Large intestine (tissue), 3 donors: ENCODE results near the gene CNPY1. TPM values are rescaled to one million over a fixed set of nuclear protein-coding genes. Genes with fewer than 3 reads are reported as not detected.

Experiments used
- DNase-seq, 2 donors: peaks; one replicate each; pipeline versions ENCODE4 v3.0.0 to v3.0.0-alpha.2; 2013
- H3K27ac ChIP-seq: one replicate; pipeline ENCODE4 v1.5.1; 2013; ENCODE audit warnings: low read length
- H3K27me3 ChIP-seq: 2 replicates; pipeline ENCODE4 v1.6.1; 2013; ENCODE audit warnings: low read length; ENCODE audit not compliant: control insufficient read depth, insufficient read depth
- H3K36me3 ChIP-seq: 2 replicates; pipeline ENCODE4 v1.6.1; 2013; ENCODE audit warnings: low read length; ENCODE audit not compliant: control insufficient read depth, insufficient read depth
- H3K4me1 ChIP-seq: one replicate; pipeline ENCODE4 v1.6.1; 2013; ENCODE audit warnings: low read length; ENCODE audit not compliant: control insufficient read depth, insufficient read depth
- H3K4me3 ChIP-seq: one replicate; pipeline ENCODE4 v1.5.1; 2013; ENCODE audit warnings: low read length
- H3K9me3 ChIP-seq: one replicate; pipeline ENCODE4 v1.6.1; 2013; ENCODE audit warnings: mild to moderate bottlenecking, low read depth, low read length, moderate library complexity; ENCODE audit not compliant: control insufficient read depth
- WGBS: methylation state at CpG from one replicate; pipeline ENCODE4 v1.1.5; 2013; ENCODE audit warnings: low lambda C conversion rate; ENCODE audit not compliant: insufficient coverage; 5-methylcytosine and 5-hydroxymethylcytosine counted together
- polyA plus RNA-seq: library from polyadenylated mRNA; unstranded; fragments of 120-200 nt; gene quantifications from one replicate; pipeline ENCODE4 v1.2.1, GENCODE V29; 2013

The CNPY1 gene
- polyA plus RNA-seq, 1 donor, result not detected

DNA sequence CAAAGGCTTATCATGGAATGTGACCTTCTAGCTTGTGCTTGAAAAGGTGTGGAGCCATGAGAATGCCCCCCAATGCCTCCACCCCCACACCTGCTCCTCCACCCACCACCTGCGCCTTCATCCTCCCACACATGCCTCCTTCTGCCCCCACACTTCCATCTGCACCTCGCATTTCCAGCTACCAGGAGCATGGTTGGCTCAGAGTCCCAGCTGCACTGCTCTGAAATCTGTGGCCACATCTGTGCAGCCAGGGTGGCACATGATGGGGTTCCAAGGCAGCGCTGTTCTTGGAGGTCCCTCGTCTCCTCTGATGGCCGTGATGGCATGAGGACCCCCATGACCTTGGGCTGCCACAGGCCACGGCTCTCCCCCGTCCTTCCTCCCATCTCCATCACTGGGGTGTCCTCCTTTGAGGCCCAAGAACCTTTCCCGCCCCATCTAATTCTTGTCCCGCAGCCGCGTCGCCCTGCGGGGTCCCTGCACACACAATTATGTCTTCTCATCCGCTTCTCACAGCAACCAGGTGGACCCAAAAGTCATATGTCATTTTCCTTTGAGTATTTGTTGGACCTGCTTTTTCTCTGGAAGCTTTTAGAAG lies 40.6 kb upstream of the CNPY1 start:
- H3K4me3 ChIP-seq, result no peak overlapping the region
- H3K36me3 ChIP-seq, result no peaks in the 10 kb centered on the region
- no peak for DNase-seq
- peaks cover 8% of the 10 kb centered on the region for H3K27me3 ChIP-seq
- WGBS, result no CpG with 5 or more reads among the region's 14 CpGs
- H3K4me1 ChIP-seq, result no peaks in the 10 kb centered on the region
- no peaks in the 10 kb centered on the region for H3K9me3 ChIP-seq
- H3K27ac ChIP-seq, result no peak overlapping the region

DNA sequence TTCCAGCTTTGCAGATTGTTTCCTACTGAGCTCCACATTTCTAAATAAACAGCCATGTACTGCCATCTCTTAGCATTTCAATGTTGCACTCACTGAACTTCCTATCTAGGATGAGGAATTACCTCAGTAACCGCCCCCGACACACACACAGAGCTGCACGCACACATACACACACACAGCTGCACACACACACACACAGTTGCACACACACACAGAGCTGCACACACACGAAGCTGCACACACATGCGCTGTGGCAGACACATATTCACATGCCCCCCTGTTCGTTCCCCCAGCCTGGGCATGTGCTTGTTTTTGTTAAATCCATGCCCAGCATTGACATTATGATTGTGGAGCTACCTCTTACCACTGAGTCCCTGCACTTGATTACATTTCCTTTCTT lies 39.6 kb upstream of the CNPY1 start:
- Histone ChIP-seq H3K27me3 (peaks cover 10% of the 10 kb centered on the region), H3K36me3 (no peaks in the 10 kb centered on the region), H3K9me3 (no peaks in the 10 kb centered on the region), H3K4me3 (no peak overlapping the region), H3K4me1 (no peaks in the 10 kb centered on the region), H3K27ac (no peak overlapping the region)
- no CpG with 5 or more reads among the region's 6 CpGs for WGBS
- DNase-seq, result no peak

DNA sequence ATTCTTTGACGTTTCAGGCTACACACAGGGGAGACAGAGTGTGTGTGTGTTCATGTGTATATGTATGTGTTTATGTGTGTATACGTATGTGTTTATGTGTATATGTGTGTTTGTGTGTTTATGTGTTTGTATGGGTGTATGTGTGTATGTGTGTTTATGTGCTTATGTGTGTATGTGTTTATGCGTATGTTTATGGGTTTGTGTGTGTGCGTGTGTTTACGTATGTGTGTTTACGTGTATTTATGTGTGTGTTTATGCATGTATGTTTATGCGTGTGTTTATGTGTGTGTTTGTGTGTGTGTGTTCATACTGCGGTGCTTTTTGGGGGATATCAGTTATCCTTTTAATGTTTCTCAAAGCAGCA lies 39.2 kb upstream of the CNPY1 start:
- Histone ChIP-seq H3K4me1 (no peaks in the 10 kb centered on the region), H3K27me3 (peaks cover 10% of the 10 kb centered on the region), H3K4me3 (no peak overlapping the region), H3K9me3 (no peaks in the 10 kb centered on the region), H3K27ac (no peak overlapping the region), H3K36me3 (no peaks in the 10 kb centered on the region)
- WGBS, result no CpG with 5 or more reads among the region's 8 CpGs
- DNase-seq, result no peak

DNA sequence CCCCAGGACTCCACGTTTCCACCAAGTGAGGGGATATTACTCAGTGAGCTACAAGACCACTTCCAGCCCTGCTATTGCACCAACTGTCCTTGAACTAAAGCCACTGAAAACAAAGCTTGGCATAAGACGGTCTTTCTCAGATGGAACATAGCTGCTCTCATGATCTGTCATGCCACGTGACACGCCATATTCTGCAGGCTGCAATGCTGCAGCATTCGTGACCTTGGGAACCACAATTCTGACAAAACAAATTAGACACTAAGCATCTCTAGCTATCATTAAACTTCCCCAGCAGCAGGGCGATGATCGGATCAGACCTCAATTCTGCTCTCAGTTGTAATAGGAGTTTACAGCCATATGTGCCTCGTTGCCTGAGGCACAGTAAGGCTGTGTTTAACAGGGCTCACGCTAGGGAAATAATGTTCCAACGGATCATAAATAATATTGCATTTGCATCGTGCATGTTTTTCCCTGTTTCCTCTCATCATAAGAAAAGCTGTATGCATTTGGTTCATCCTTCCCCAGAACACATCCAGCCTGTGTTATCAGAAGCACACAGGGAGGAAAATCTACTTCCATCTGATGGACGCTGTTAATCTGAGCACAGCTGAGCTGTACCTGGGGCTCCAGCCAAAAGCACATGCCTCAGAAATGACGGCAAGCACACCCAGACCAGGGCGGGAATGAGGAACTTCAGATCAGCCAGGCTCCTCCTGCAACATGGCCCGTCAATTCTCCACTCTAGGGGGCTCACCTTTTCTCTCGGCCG lies 38.6 kb upstream of the CNPY1 start:
- no peaks in the 10 kb centered on the region for H3K4me1 ChIP-seq
- no peak overlapping the region for H3K27ac ChIP-seq
- peaks cover 13% of the 10 kb centered on the region for H3K27me3 ChIP-seq
- no peak for DNase-seq
- no peak overlapping the region for H3K4me3 ChIP-seq
- H3K9me3 ChIP-seq, result no peaks in the 10 kb centered on the region
- H3K36me3 ChIP-seq, result no peaks in the 10 kb centered on the region
- no CpG with 5 or more reads among the region's 17 CpGs for WGBS

DNA sequence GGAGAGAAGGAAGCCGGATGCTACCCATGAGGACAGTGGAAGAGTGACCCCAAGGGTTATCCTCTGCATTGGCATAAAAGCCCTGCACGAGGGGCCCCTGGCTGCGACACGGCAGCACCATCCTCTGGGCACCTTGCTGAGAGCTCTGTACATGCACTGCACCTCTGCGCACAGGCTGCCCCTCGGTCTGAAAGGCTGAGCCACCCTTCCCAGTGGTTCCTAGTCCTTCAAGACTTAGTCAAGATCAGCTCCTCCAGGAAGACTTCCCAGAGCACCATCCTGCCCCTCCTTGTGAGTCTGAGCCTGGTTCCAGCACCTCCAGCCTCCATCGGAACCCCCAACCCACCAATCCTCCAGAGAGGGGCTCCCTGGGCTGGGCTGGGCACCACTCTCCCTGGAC lies 37.9 kb upstream of the CNPY1 start:
- no peaks in the 10 kb centered on the region for H3K9me3 ChIP-seq
- DNase-seq, result no peak
- H3K27me3 ChIP-seq, result peaks cover 13% of the 10 kb centered on the region
- 100% methylated on average over 1 of the region's 7 CpGs for WGBS
- no peaks in the 10 kb centered on the region for H3K4me1 ChIP-seq
- H3K36me3 ChIP-seq, result no peaks in the 10 kb centered on the region
- H3K4me3 ChIP-seq, result no peak overlapping the region
- no peak overlapping the region for H3K27ac ChIP-seq

DNA sequence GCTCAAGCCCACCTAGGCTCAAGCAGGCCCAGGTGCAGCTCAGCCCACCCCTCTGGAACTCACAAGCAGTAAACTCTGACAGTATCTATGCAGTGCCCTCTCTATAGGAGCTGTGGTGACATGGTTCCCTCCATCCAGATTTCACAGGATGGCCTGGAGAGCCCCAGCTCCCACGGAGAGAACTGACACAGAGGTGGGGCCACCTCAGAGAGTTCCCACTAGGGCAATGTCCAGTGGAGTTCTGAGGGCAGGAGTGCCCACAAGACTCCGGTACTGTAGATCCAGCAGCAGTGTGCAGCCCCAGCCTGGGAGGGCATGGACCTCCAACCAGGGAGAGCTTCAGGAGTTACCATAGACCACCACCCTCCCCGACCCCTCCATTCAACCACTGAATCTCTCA lies 37.3 kb upstream of the CNPY1 start:
- Histone ChIP-seq H3K27me3 (peaks cover 13% of the 10 kb centered on the region), H3K4me1 (no peaks in the 10 kb centered on the region), H3K9me3 (no peaks in the 10 kb centered on the region), H3K4me3 (no peak overlapping the region), H3K36me3 (no peaks in the 10 kb centered on the region), H3K27ac (no peak overlapping the region)
- no CpG with 5 or more reads among the region's 3 CpGs for WGBS
- DNase-seq, result no peak

DNA sequence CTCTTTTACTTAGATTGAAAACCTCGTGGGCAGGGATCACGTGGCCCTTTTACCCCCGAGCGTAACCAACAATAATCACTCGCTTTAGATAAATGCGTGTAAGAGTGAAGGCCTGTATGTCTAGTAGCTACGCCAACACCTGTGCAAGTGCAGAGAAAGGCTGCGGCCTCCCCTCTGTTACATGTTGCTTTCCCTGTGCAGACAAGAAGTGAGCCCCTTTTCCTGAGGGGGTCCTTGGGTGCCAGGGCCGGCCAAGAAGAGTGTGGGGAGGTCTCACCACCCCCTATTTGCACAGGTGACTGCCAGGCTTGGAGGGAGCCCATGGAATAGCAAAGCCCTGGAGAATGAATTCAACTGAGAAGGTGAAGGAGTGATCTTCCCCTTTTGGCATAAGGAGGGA lies 35.6 kb upstream of the CNPY1 start:
- no peak overlapping the region for H3K27ac ChIP-seq
- no peak for DNase-seq
- H3K4me1 ChIP-seq, result no peaks in the 10 kb centered on the region
- WGBS, result 80% methylated on average over 3 of the region's 9 CpGs
- H3K36me3 ChIP-seq, result no peaks in the 10 kb centered on the region
- H3K27me3 ChIP-seq, result peaks cover 13% of the 10 kb centered on the region
- H3K9me3 ChIP-seq, result no peaks in the 10 kb centered on the region
- H3K4me3 ChIP-seq, result no peak overlapping the region

DNA sequence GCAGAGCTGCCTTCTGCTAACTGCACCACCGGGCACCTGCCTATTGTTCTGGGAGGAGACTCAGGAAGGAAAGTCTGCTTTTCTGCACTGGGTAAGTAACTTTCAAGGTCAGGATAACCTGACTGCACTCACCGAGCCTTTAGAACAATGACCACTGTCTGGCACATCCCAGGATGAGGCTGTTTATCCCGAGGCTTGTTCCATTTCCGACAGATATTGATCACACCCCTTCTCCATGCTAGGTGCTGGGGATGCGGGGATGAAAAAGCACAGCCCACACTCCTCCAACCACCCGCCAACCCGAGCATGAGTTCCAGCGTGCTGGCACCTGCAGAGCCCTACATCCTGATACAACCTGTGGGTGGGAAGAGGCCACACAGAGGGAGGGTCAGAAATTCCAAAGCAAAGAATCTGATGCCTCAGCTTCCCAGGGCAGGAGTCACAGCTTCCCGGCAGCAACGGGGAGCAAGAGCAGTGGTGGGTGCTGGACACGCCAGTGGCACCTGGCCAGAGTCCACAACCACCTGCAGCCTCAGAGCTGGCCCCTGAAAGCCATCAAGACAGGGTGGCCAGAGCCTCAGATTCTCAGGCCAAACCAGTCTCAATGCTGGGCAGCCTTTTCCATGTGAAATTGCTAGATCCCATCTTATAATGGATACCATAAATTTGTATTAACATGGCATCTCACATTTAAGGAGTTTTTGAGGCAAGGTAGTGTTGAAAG lies 34.9 kb upstream of the CNPY1 start:
- Histone ChIP-seq H3K4me3 (no peak overlapping the region), H3K27me3 (peaks cover 13% of the 10 kb centered on the region), H3K36me3 (no peaks in the 10 kb centered on the region), H3K9me3 (no peaks in the 10 kb centered on the region), H3K27ac (no peak overlapping the region), H3K4me1 (peaks cover 2% of the 10 kb centered on the region)
- DNase-seq, result no peak
- no CpG with 5 or more reads among the region's 11 CpGs for WGBS

DNA sequence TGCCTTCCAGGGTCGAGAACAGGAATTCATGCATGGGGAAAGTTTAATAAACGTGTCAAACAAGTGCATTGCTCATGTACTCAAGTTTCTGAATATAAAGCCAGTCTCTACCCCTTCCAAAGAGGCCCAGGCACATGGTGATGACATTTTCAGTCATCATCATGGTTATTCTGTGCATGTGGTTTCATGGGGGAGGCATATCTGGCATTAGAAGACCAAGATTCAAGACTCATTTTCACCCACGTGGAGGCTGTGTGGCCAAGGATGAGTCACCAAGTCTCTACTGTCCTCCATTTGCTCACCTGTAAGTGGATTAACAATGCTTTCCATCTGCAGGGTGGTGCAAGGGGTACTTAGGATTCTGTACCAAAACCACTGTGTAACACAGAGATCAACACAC lies 34.0 kb upstream of the CNPY1 start:
- no peak for DNase-seq
- Histone ChIP-seq H3K36me3 (no peaks in the 10 kb centered on the region), H3K4me3 (no peak overlapping the region), H3K4me1 (peaks cover 2% of the 10 kb centered on the region), H3K27ac (no peak overlapping the region), H3K27me3 (peaks cover 13% of the 10 kb centered on the region), H3K9me3 (no peaks in the 10 kb centered on the region)
- WGBS, result 50% methylated on average over 2 of the region's 3 CpGs

DNA sequence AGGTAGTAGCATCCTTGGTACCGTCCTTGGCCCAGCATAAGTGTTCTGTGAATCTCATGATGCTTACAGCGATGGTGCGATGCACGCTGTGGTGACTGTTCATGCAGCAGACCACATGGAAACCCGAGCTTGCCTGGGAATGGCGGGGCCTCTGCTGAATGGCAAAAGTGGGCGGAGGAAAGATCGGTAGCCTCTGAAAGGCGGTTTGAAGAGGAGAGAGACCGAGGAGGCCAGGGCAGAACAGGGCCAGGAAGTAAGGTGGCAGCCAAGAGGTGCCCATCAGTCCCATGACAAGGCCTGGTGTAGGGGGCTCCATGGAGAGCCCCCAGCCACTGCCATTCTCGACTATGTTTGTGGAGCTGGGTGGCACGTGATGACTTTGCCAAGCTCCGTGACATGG lies 33.2 kb upstream of the CNPY1 start:
- no peaks in the 10 kb centered on the region for H3K36me3 ChIP-seq
- peaks cover 9% of the 10 kb centered on the region for H3K27me3 ChIP-seq
- H3K27ac ChIP-seq, result no peak overlapping the region
- no peak overlapping the region for H3K4me3 ChIP-seq
- peaks cover 2% of the 10 kb centered on the region for H3K4me1 ChIP-seq
- DNase-seq, result no peak
- WGBS, result 55% methylated on average over 5 of the region's 13 CpGs
- H3K9me3 ChIP-seq, result no peaks in the 10 kb centered on the region
